ENCODE results near the gene LHFPL3.

- TF ChIP-seq CTCF (conservative IDR thresholded peaks at IDR 0.05): peak; percentile 23
- no peak for TF ChIP-seq ZFX (IDR thresholded peaks at IDR 0.05)
Measured at GRCh38 chr7:104548861-104549260, 220.5 kb downstream of the LHFPL3 start.

All from C4-2B (cell line).